ENCODE measurements around the gene MRPL49. TPM values are rescaled to one million over a fixed set of nuclear protein-coding genes. Genes with fewer than 3 reads are reported as not detected.
"Not testable (repeated sequence)": the region's sequence is repeated elsewhere in the genome, so short reads cannot be mapped to it uniquely, and the experiment has no call there.

Gene MRPL49
- total RNA-seq, 1 donor from 2014 or later, result 45.1 TPM

- Histone ChIP-seq H3K9me3 (ENCODE audit: insufficient read depth, low read depth, low read length) (no peaks in the 10 kb centered on the region), H3K4me2 (ENCODE audit: low read length) (peak within 1 kb of the TSS; percentile 17), H3K4me3 (ENCODE audit: insufficient read depth, low read depth, low read length) (no peak within 1 kb of the TSS), H3K9ac (ENCODE audit: low read length) (peak within 1 kb of the TSS; percentile 44), H3K4me1 (ENCODE audit: insufficient read depth, low read length) (no peaks in the 10 kb centered on the region), H3K27me3 (ENCODE audit: insufficient read depth, low read length) (no peaks in the 10 kb centered on the region), H2AFZ (ENCODE audit: low read depth, low read length) (peak within 1 kb of the TSS; percentile 81), H3K36me3 (ENCODE audit: insufficient read depth, low read length) (no peaks in the 10 kb centered on the region), H3K79me2 (ENCODE audit: insufficient read depth, low read length) (no peaks in the 10 kb centered on the region), H4K20me1 (ENCODE audit: insufficient read depth, low read length) (no peaks in the 10 kb centered on the region), H3K27ac (ENCODE audit: low read depth, low read length) (peak within 1 kb of the TSS; percentile 50)
- Mint-ChIP-seq H3K36me3 (ENCODE audit: low read depth, unreplicated experiment) (no peaks in the 10 kb centered on the region), H3K27ac (ENCODE audit: unreplicated experiment) (peak within 1 kb of the TSS; percentile 65), H3K9me3 (ENCODE audit: unreplicated experiment) (no peaks in the 10 kb centered on the region), H3K4me1 (ENCODE audit: low read depth, unreplicated experiment) (no peaks in the 10 kb centered on the region), H3K27me3 (ENCODE audit: low read depth, unreplicated experiment) (no peaks in the 10 kb centered on the region), H3K4me3 (ENCODE audit: unreplicated experiment) (no peak within 1 kb of the TSS)
- DNase-seq (ENCODE audit: low read depth), result no peak
- no peak for TF ChIP-seq EZH2 (IDR thresholded peaks at IDR 0.05; ENCODE audit: insufficient read depth, low read length)
- TF ChIP-seq CTCF (IDR thresholded peaks at IDR 0.05; ENCODE audit: insufficient read depth, low read depth, low read length), result no peak
- no peak for FAIRE-seq
Measured at GRCh38 chr11:65170058-65170534, 48.0 kb downstream of the MRPL49 start, which contains the start of gene SPDYC. TSS of gene SPDYC (plus strand) at chr11:65170233. CDS start at chr11:65171358, 1,125 bp downstream.

- Histone ChIP-seq H2AFZ (ENCODE audit: low read depth, low read length) (no peak overlapping the region), H3K27ac (ENCODE audit: low read depth, low read length) (no peak overlapping the region), H3K4me3 (ENCODE audit: insufficient read depth, low read depth, low read length) (no peak overlapping the region), H3K36me3 (ENCODE audit: insufficient read depth, low read length) (no peaks in the 10 kb centered on the region), H3K9me3 (ENCODE audit: insufficient read depth, low read depth, low read length) (no peaks in the 10 kb centered on the region), H4K20me1 (ENCODE audit: insufficient read depth, low read length) (no peaks in the 10 kb centered on the region), H3K9ac (ENCODE audit: low read length) (no peak overlapping the region), H3K4me1 (ENCODE audit: insufficient read depth, low read length) (no peaks in the 10 kb centered on the region), H3K4me2 (ENCODE audit: low read length) (no peak overlapping the region), H3K27me3 (ENCODE audit: insufficient read depth, low read length) (no peaks in the 10 kb centered on the region), H3K79me2 (ENCODE audit: insufficient read depth, low read length) (no peaks in the 10 kb centered on the region)
- no peaks in the 10 kb centered on the region for H3K27me3 Mint-ChIP-seq (ENCODE audit: low read depth, unreplicated experiment)
- TF ChIP-seq CTCF (IDR thresholded peaks at IDR 0.05; ENCODE audit: insufficient read depth, low read depth, low read length) (no peak), EZH2 (IDR thresholded peaks at IDR 0.05; ENCODE audit: insufficient read depth, low read length) (no peak)
- peak overlapping the region; percentile 57 for H3K4me3 Mint-ChIP-seq (ENCODE audit: unreplicated experiment)
- H3K4me1 Mint-ChIP-seq (ENCODE audit: low read depth, unreplicated experiment), result no peaks in the 10 kb centered on the region
- DNase-seq (ENCODE audit: low read depth) (no peak), FAIRE-seq (no peak)
- peaks cover 4% of the 10 kb centered on the region for H3K36me3 Mint-ChIP-seq (ENCODE audit: low read depth, unreplicated experiment)
- no peak overlapping the region for H3K27ac Mint-ChIP-seq (ENCODE audit: unreplicated experiment)
- no peaks in the 10 kb centered on the region for H3K9me3 Mint-ChIP-seq (ENCODE audit: unreplicated experiment)
Measured at GRCh38 chr11:65172600-65172999, 50.5 kb downstream of the MRPL49 start.

GRCh38 chr11:65174571-65175010 lies 52.5 kb downstream of the MRPL49 start:
- not testable (repeated sequence) for DNase-seq (ENCODE audit: low read depth); H4K20me1 ChIP-seq (ENCODE audit: insufficient read depth, low read length); FAIRE-seq; H3K4me1 Mint-ChIP-seq (ENCODE audit: low read depth, unreplicated experiment); H3K4me3 ChIP-seq (ENCODE audit: insufficient read depth, low read depth, low read length); H3K36me3 Mint-ChIP-seq (ENCODE audit: low read depth, unreplicated experiment); H3K27ac ChIP-seq (ENCODE audit: low read depth, low read length); H3K9ac ChIP-seq (ENCODE audit: low read length); H3K9me3 ChIP-seq (ENCODE audit: insufficient read depth, low read depth, low read length); H3K27me3 ChIP-seq (ENCODE audit: insufficient read depth, low read length); H3K27me3 Mint-ChIP-seq (ENCODE audit: low read depth, unreplicated experiment); H3K36me3 ChIP-seq (ENCODE audit: insufficient read depth, low read length); H3K4me2 ChIP-seq (ENCODE audit: low read length); H3K4me3 Mint-ChIP-seq (ENCODE audit: unreplicated experiment); H2AFZ ChIP-seq (ENCODE audit: low read depth, low read length); H3K4me1 ChIP-seq (ENCODE audit: insufficient read depth, low read length); H3K79me2 ChIP-seq (ENCODE audit: insufficient read depth, low read length); H3K9me3 Mint-ChIP-seq (ENCODE audit: unreplicated experiment); H3K27ac Mint-ChIP-seq (ENCODE audit: unreplicated experiment)

Small RNA genes within 50 kb of the gene (microRNA-seq; reads per million reads assigned to microRNA genes)
- 3.0 reads per million, percentile 6 among the genes with 10 or more reads in this experiment for gene MIR6751

Other genes starting within 250 kb of the MRPL49 start
- 182 and 201 TPM in 2 replicates for gene EHD1, start 243.7 kb upstream of the MRPL49 start, total RNA-seq
- gene ATG2A, start 205.1 kb upstream of the MRPL49 start, total RNA-seq, result 21.4 and 21.8 TPM in 2 replicates
- gene PPP2R5B, start 197.6 kb upstream of the MRPL49 start, total RNA-seq, result 22.5 and 24.1 TPM in 2 replicates
- not detected in 2 replicates for gene GPHA2, start 186.4 kb upstream of the MRPL49 start, total RNA-seq
- gene MAJIN, start 150.2 kb upstream of the MRPL49 start, total RNA-seq, result not detected in 2 replicates
- 4.5 and 5.0 TPM in 2 replicates for gene BATF2, start 125.3 kb upstream of the MRPL49 start, total RNA-seq
- gene ARL2, start 108.2 kb upstream of the MRPL49 start, total RNA-seq, result 41.7 and 47.6 TPM in 2 replicates
- gene SNX15, start 94.9 kb upstream of the MRPL49 start, total RNA-seq, result 15.4 and 18.5 TPM in 2 replicates
- 13.8 and 14.6 TPM in 2 replicates for gene SAC3D1, start 81.1 kb upstream of the MRPL49 start, total RNA-seq
- gene NAALADL1, start 63.8 kb upstream of the MRPL49 start, total RNA-seq, result not detected in 2 replicates
- gene CDCA5, start 38.3 kb upstream of the MRPL49 start, total RNA-seq, result 6.0 and 6.3 TPM in 2 replicates
- gene ZFPL1, start 38.1 kb upstream of the MRPL49 start, total RNA-seq, result 37.9 and 46.3 TPM in 2 replicates
- gene VPS51, start 26.1 kb upstream of the MRPL49 start, total RNA-seq, result 40.0 and 41.4 TPM in 2 replicates
- gene TM7SF2, start 10.4 kb upstream of the MRPL49 start, total RNA-seq, result 18.0 and 23.9 TPM in 2 replicates
- 8.1 and 10.0 TPM in 2 replicates for gene ZNHIT2, start 4.6 kb upstream of the MRPL49 start, total RNA-seq
- 670 and 694 TPM in 2 replicates for gene FAU, start 187 bp upstream of the MRPL49 start, total RNA-seq
- gene SYVN1, start 12.2 kb downstream of the MRPL49 start, total RNA-seq, result 43.0 and 49.9 TPM in 2 replicates
- gene SPDYC, start 47.9 kb downstream of the MRPL49 start, total RNA-seq, result not detected in 2 replicates
- 178 and 217 TPM in 2 replicates for gene CAPN1, start 59.6 kb downstream of the MRPL49 start, total RNA-seq
- gene POLA2, start 139.6 kb downstream of the MRPL49 start, total RNA-seq, result 5.2 and 6.0 TPM in 2 replicates
- gene CDC42EP2, start 192.5 kb downstream of the MRPL49 start, total RNA-seq, result 23.0 and 26.7 TPM in 2 replicates
- gene DPF2, start 211.5 kb downstream of the MRPL49 start, total RNA-seq, result 58.5 and 66.4 TPM in 2 replicates
- 0.20 and 0.29 TPM in 2 replicates for gene TIGD3, start 232.4 kb downstream of the MRPL49 start, total RNA-seq

Data from astrocyte (in vitro differentiated cells and primary cell).